Measurements from ENCODE around the gene LRRC4C. TPM values are rescaled to one million over a fixed set of nuclear protein-coding genes. Genes with fewer than 3 reads are reported as not detected.
"Not testable (repeated sequence)": the region's sequence is repeated elsewhere in the genome, so short reads cannot be mapped to it uniquely, and the experiment has no call there.

The LRRC4C gene
- total RNA-seq, 1 donor from 2014 or later: 2.1 TPM

GRCh38 chr11:40219401-40219800, 1240.1 kb downstream of the LRRC4C start:
- no peaks in the 10 kb centered on the region for H3K36me3 ChIP-seq (ENCODE audit: control insufficient read depth in 3 of 3, insufficient read depth in 3 of 3, low read length in 3 of 3)
- no peak overlapping the region for H3K9ac ChIP-seq (ENCODE audit: low read depth in 1 of 3, low read length in 3 of 3)
- no peaks in the 10 kb centered on the region for H3K4me1 ChIP-seq (ENCODE audit: control insufficient read depth in 3 of 3, insufficient read depth in 3 of 3, low read length in 3 of 3)
- H3K27ac ChIP-seq (ENCODE audit: low read depth, low read length): no peak overlapping the region
- no peaks in the 10 kb centered on the region for H3K27me3 ChIP-seq (ENCODE audit: control insufficient read depth in 3 of 3, insufficient read depth in 3 of 3, low read length in 3 of 3)
- H3K9me3 ChIP-seq (ENCODE audit: control insufficient read depth in 3 of 3, low read length in 3 of 3): no peaks in the 10 kb centered on the region
- H3K4me3 ChIP-seq (ENCODE audit: low read length in 3 of 3): no peak overlapping the region

DNA sequence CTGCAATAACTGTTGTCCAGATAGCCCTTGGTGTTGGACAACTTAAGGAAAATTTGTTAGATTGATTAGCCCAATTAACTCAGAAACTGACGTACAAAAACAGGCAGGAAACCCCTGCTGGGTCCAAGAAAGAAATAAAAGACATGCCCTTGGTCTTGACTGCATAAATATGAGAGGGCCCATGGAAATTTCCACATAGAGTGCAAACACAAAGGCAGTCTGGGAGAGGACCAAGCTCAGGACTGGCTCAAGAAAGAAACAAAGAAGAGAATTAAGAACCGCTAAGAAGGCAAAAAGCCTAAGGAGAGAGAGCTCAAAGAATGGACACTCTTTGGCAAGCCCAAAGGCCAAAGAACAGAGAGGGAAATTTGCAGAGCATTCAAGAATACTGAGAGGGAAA, 1243.9 kb downstream of the LRRC4C start:
- H3K27me3 ChIP-seq (ENCODE audit: control insufficient read depth in 3 of 3, insufficient read depth in 3 of 3, low read length in 3 of 3): no peaks in the 10 kb centered on the region
- H3K9me3 ChIP-seq (ENCODE audit: control insufficient read depth in 3 of 3, low read length in 3 of 3): no peaks in the 10 kb centered on the region
- H3K4me3 ChIP-seq (ENCODE audit: low read length in 3 of 3): no peak overlapping the region
- no peaks in the 10 kb centered on the region for H3K4me1 ChIP-seq (ENCODE audit: control insufficient read depth in 3 of 3, insufficient read depth in 3 of 3, low read length in 3 of 3)
- H3K27ac ChIP-seq (ENCODE audit: low read depth, low read length): no peak overlapping the region
- no peaks in the 10 kb centered on the region for H3K36me3 ChIP-seq (ENCODE audit: control insufficient read depth in 3 of 3, insufficient read depth in 3 of 3, low read length in 3 of 3)
- H3K9ac ChIP-seq (ENCODE audit: low read depth in 1 of 3, low read length in 3 of 3): no peak overlapping the region

DNA sequence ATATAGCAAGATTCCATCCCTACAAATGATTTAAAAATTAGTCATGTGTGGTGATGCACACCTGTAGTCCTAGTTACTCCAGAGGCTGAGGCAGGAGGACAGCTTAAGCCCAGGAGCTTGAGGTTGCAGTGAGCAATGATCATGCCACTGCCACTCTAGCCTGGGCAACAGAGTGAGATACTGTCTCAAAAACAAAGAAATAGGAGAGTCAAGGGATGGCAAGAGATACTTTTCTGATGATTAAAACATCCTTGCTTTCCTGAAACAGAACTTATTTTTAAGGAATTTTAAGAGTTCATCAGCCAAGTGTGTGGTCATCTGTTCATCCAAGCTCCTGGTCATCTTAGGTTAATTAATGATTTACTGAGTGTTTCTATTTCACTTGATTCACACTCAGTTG, 1252.0 kb downstream of the LRRC4C start:
- H3K9ac ChIP-seq (ENCODE audit: low read depth in 1 of 3, low read length in 3 of 3): no peak overlapping the region
- H3K9me3 ChIP-seq (ENCODE audit: control insufficient read depth in 3 of 3, low read length in 3 of 3): no peaks in the 10 kb centered on the region
- H3K36me3 ChIP-seq (ENCODE audit: control insufficient read depth in 3 of 3, insufficient read depth in 3 of 3, low read length in 3 of 3): no peaks in the 10 kb centered on the region
- H3K27me3 ChIP-seq (ENCODE audit: control insufficient read depth in 3 of 3, insufficient read depth in 3 of 3, low read length in 3 of 3): no peaks in the 10 kb centered on the region
- no peak overlapping the region for H3K27ac ChIP-seq (ENCODE audit: low read depth, low read length)
- no peak overlapping the region for H3K4me3 ChIP-seq (ENCODE audit: low read length in 3 of 3)
- H3K4me1 ChIP-seq (ENCODE audit: control insufficient read depth in 3 of 3, insufficient read depth in 3 of 3, low read length in 3 of 3): no peaks in the 10 kb centered on the region

GRCh38 chr11:40204228-40204627, 1255.2 kb downstream of the LRRC4C start:
- no peaks in the 10 kb centered on the region for H3K36me3 ChIP-seq (ENCODE audit: control insufficient read depth in 3 of 3, insufficient read depth in 3 of 3, low read length in 3 of 3)
- H3K27ac ChIP-seq (ENCODE audit: low read depth, low read length): no peak overlapping the region
- no peak overlapping the region for H3K9ac ChIP-seq (ENCODE audit: low read depth in 1 of 3, low read length in 3 of 3)
- no peaks in the 10 kb centered on the region for H3K27me3 ChIP-seq (ENCODE audit: control insufficient read depth in 3 of 3, insufficient read depth in 3 of 3, low read length in 3 of 3)
- H3K4me3 ChIP-seq (ENCODE audit: low read length in 3 of 3): no peak overlapping the region
- no peaks in the 10 kb centered on the region for H3K9me3 ChIP-seq (ENCODE audit: control insufficient read depth in 3 of 3, low read length in 3 of 3)
- H3K4me1 ChIP-seq (ENCODE audit: control insufficient read depth in 3 of 3, insufficient read depth in 3 of 3, low read length in 3 of 3): no peaks in the 10 kb centered on the region

GRCh38 chr11:40203606-40204005, 1255.8 kb downstream of the LRRC4C start:
- Histone ChIP-seq H3K9ac (ENCODE audit: low read depth in 1 of 3, low read length in 3 of 3) (no peak overlapping the region), H3K27me3 (ENCODE audit: control insufficient read depth in 3 of 3, insufficient read depth in 3 of 3, low read length in 3 of 3) (no peaks in the 10 kb centered on the region), H3K4me3 (ENCODE audit: low read length in 3 of 3) (no peak overlapping the region), H3K9me3 (ENCODE audit: control insufficient read depth in 3 of 3, low read length in 3 of 3) (no peaks in the 10 kb centered on the region), H3K4me1 (ENCODE audit: control insufficient read depth in 3 of 3, insufficient read depth in 3 of 3, low read length in 3 of 3) (no peaks in the 10 kb centered on the region), H3K36me3 (ENCODE audit: control insufficient read depth in 3 of 3, insufficient read depth in 3 of 3, low read length in 3 of 3) (no peaks in the 10 kb centered on the region), H3K27ac (ENCODE audit: low read depth, low read length) (no peak overlapping the region)

GRCh38 chr11:40202589-40203270, 1256.7 kb downstream of the LRRC4C start:
- Histone ChIP-seq H3K4me1 (ENCODE audit: control insufficient read depth in 3 of 3, insufficient read depth in 3 of 3, low read length in 3 of 3) (no peaks in the 10 kb centered on the region), H3K27ac (ENCODE audit: low read depth, low read length) (no peak overlapping the region)

DNA sequence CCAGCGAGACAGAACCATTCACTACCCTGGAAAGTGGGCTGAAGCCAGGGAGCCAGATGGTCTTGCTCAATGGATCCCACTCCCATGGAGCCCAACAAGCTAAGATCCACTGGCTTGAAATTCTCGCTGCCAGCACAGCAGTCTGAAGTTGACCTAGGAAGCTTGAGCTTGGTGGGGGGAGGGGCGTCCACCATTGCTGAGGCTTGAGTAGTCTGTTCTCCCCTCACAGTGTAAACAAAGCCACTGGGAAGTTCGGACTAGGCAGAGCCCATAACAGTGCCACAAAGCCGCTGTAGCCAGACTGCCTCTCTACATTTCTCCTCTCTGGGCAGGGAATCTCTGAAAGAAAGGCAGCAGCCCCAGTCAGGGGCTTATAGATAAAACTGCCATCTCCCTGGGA, 1266.9 kb downstream of the LRRC4C start:
- not testable (repeated sequence) for H3K9me3 ChIP-seq (ENCODE audit: control insufficient read depth in 3 of 3, low read length in 3 of 3); H3K27ac ChIP-seq (ENCODE audit: low read depth, low read length); H3K9ac ChIP-seq (ENCODE audit: low read depth in 1 of 3, low read length in 3 of 3); H3K4me1 ChIP-seq (ENCODE audit: control insufficient read depth in 3 of 3, insufficient read depth in 3 of 3, low read length in 3 of 3); H3K4me3 ChIP-seq (ENCODE audit: low read length in 3 of 3); H3K36me3 ChIP-seq (ENCODE audit: control insufficient read depth in 3 of 3, insufficient read depth in 3 of 3, low read length in 3 of 3); H3K27me3 ChIP-seq (ENCODE audit: control insufficient read depth in 3 of 3, insufficient read depth in 3 of 3, low read length in 3 of 3)

More at GRCh38 chr11:40202589-40203270, 1256.7 kb downstream of the LRRC4C start:
- H3K4me3 ChIP-seq (ENCODE audit: low read length in 3 of 3): no peak overlapping the region
- no peaks in the 10 kb centered on the region for H3K27me3 ChIP-seq (ENCODE audit: control insufficient read depth in 3 of 3, insufficient read depth in 3 of 3, low read length in 3 of 3)
- H3K9ac ChIP-seq (ENCODE audit: low read depth in 1 of 3, low read length in 3 of 3): no peak overlapping the region
- no peaks in the 10 kb centered on the region for H3K36me3 ChIP-seq (ENCODE audit: control insufficient read depth in 3 of 3, insufficient read depth in 3 of 3, low read length in 3 of 3)
- no peaks in the 10 kb centered on the region for H3K9me3 ChIP-seq (ENCODE audit: control insufficient read depth in 3 of 3, low read length in 3 of 3)

DNA sequence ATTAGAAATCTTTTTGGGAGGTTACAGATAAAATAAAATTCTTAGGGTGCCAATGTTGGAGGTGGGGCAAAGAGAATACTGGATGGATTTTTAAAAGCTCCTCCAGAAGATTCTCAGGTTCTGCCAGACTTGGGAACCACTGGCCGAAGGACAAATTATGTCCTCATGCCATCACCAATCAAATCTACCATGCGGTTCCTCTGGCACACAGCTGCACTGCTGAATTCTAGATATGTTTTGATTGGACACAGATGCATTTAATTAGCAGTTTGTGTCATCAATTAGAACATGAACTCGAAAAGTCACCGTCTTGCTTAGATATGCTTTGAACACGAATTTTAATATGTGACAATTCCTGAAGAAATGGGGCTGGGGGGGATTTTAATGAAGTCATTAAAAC, 1269.2 kb downstream of the LRRC4C start:
- no peak overlapping the region for H3K27ac ChIP-seq (ENCODE audit: low read depth, low read length)
- no peaks in the 10 kb centered on the region for H3K27me3 ChIP-seq (ENCODE audit: control insufficient read depth in 3 of 3, insufficient read depth in 3 of 3, low read length in 3 of 3)
- H3K9ac ChIP-seq (ENCODE audit: low read depth in 1 of 3, low read length in 3 of 3): no peak overlapping the region
- no peaks in the 10 kb centered on the region for H3K4me1 ChIP-seq (ENCODE audit: control insufficient read depth in 3 of 3, insufficient read depth in 3 of 3, low read length in 3 of 3)
- no peaks in the 10 kb centered on the region for H3K36me3 ChIP-seq (ENCODE audit: control insufficient read depth in 3 of 3, insufficient read depth in 3 of 3, low read length in 3 of 3)
- no peaks in the 10 kb centered on the region for H3K9me3 ChIP-seq (ENCODE audit: control insufficient read depth in 3 of 3, low read length in 3 of 3)
- no peak overlapping the region for H3K4me3 ChIP-seq (ENCODE audit: low read length in 3 of 3)

DNA sequence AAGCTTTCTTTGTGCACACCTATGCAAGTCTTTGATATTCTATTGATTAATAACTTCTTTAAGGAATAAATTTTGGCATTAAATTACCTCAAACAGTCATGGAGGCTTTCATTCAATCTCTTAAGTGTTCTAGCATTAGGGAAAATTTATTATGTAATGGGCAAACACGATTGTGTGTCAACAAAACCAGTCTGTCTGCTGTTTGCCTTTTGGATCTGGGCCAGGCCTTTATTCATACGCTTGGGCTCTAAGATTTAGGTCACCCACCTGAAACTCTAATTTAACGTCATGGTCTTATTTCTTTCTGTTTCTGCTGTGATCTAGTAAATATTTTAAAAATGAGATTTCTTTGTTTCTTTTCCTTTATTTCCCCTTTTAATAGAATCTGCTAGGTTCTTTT, 1270.6 kb downstream of the LRRC4C start:
- no peaks in the 10 kb centered on the region for H3K27me3 ChIP-seq (ENCODE audit: control insufficient read depth in 3 of 3, insufficient read depth in 3 of 3, low read length in 3 of 3)
- H3K36me3 ChIP-seq (ENCODE audit: control insufficient read depth in 3 of 3, insufficient read depth in 3 of 3, low read length in 3 of 3): no peaks in the 10 kb centered on the region
- H3K9me3 ChIP-seq (ENCODE audit: control insufficient read depth in 3 of 3, low read length in 3 of 3): no peaks in the 10 kb centered on the region
- H3K9ac ChIP-seq (ENCODE audit: low read depth in 1 of 3, low read length in 3 of 3): no peak overlapping the region
- H3K4me1 ChIP-seq (ENCODE audit: control insufficient read depth in 3 of 3, insufficient read depth in 3 of 3, low read length in 3 of 3): no peaks in the 10 kb centered on the region
- H3K4me3 ChIP-seq (ENCODE audit: low read length in 3 of 3): no peak overlapping the region
- no peak overlapping the region for H3K27ac ChIP-seq (ENCODE audit: low read depth, low read length)

DNA sequence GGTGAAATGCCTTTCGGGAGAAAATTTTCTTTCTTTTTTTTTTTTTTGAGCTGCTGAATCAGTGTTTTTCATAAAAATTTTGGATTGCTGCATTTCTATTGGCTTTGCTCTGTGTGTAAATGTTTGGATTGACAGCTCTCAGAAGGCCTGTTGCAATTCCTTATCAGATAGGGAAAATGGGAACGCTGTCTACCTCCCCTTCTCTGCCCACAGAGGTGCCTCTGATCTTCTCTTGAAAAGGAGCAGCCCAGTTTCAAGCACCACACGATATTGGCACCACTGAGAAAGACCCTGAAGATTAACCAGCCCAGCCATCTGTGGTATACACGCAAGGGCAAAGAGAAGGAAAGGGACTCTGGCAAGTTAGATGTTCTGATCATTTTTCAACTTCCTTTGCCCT, 1272.2 kb downstream of the LRRC4C start:
- Histone ChIP-seq H3K4me1 (ENCODE audit: control insufficient read depth in 3 of 3, insufficient read depth in 3 of 3, low read length in 3 of 3) (no peaks in the 10 kb centered on the region), H3K36me3 (ENCODE audit: control insufficient read depth in 3 of 3, insufficient read depth in 3 of 3, low read length in 3 of 3) (no peaks in the 10 kb centered on the region), H3K27me3 (ENCODE audit: control insufficient read depth in 3 of 3, insufficient read depth in 3 of 3, low read length in 3 of 3) (no peaks in the 10 kb centered on the region), H3K9me3 (ENCODE audit: control insufficient read depth in 3 of 3, low read length in 3 of 3) (no peaks in the 10 kb centered on the region), H3K27ac (ENCODE audit: low read depth, low read length) (no peak overlapping the region), H3K9ac (ENCODE audit: low read depth in 1 of 3, low read length in 3 of 3) (no peak overlapping the region), H3K4me3 (ENCODE audit: low read length in 3 of 3) (no peak overlapping the region)
